HG03565 (cell line): ENCODE data around the gene SAMD7.
A peak's percentile ranks its signal among the peaks of the same experiment; 100 is the strongest.

ENCODE experiments used
- ATAC-seq: cut with Tn5 transposase; IDR thresholded peaks from one replicate; pipeline ENCODE4 v1.9.1; 2021; ENCODE audit warnings: mild to moderate bottlenecking, moderate library complexity; ENCODE audit not compliant: unreplicated experiment

Gene SAMD7

DNA sequence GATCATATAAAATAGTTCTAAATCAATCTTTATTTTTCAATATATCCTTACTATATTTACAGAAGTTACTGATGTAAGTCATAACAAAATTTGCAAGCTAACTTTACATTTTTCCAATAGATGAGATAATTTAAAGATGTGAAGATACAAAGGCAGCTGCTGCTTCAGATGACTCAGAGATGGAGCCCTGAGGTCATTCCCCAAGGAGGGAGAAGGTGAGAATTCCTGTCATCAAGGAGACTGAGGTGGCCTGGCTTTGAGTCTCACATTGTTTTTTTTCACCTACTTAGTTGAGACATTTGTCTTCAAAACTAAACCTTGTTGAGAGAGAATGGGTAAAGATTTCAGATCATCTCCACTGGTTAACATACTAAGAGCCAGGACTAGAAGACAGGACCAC lies 3.9 kb upstream of the SAMD7 start:
- no peak for ATAC-seq

DNA sequence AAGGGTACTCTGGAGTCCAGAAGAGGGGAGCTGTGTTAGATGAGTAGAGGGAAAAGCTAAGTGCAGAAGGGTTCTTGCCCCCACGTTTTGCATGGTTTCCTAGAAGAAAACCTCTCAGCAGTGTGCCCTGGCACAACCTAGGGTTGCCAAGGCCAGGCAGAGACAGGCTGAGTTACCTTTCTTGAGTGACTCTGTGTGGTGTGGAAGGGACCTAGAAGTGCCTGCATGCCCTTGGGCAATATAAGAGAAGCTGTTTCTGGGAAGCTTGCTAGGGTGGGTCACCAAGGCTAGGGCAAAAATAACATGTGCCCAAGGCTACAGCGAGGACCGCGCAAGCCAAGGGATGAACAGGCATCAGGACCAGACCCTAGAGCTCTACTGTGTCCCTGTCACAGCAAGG lies 3.4 kb upstream of the SAMD7 start:
- ATAC-seq, result no peak

DNA sequence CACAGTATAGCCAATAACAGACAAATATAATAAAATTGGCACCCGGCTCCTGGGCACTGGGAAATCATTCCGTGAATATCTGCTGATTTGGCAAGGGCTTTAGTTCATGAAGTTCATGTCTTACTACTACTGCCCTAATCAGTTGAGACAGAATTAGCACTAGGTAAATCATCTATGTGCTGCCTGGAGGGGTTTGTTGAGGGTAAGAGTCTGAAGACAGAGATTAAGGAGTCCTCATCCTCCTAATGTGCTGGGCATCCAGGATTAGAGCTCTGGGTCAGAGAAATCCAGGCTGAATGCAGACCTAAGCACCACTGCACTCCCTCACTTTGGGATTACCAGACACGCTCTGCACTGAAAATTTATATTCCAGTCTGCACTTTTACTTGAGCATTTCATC lies 2.0 kb downstream of the SAMD7 start:
- ATAC-seq, result no peak

DNA sequence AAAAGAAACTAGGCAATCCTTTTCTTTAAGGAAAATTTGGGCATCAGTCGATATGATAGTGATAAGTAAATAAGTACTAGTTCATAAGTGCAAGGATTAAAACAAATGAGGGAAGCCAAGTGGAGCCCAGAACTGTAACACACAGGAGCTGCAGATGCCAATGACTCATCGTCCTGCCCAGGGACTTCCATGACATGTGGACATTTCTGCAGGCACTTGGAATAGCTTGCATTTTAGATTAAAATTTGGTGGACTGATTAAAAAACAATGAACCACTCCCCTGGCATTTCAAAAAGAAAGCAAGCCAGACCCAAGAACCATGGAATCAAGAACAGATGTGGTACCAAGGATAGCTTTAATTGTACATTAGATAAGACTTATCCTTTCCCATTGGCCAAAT lies 2.9 kb downstream of the SAMD7 start:
- no peak for ATAC-seq

DNA sequence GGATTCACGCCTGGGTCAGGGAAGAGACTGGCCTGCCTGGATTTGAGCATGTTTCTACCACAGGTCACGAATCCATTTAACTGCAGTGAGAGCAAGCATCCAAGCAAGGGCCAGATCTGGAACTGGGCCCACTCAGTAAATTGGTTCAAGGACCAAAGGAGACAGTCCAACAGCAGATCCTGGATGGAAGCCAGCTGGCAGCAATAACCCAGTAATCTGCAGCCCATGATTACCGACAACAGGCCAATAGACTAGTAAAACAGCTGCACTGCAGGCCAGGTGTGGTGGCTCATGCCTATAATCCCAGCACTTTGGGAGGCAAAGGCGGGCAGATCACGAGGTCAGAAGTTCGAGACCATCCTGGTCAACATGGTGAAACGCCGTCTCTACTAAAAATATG lies 11.8 kb downstream of the SAMD7 start:
- no peak for ATAC-seq

DNA sequence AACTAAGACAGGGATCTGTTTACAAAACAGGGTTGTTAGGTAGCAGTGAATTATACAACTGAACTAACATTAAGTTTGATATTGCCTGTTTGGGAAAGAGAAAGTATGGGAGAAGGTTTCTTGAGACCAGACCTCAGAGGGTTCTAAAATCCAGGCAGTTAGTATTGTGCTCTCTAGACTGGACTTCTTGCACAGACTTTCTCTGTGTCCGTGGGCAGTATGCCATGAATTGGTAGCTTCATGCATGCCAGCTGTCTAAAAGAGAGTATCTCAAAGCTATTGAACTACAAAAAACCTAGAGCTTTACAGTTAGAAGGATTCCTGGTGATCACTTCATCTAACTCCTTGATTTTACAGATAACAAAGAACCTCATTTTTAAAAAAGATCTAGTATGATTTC lies 12.5 kb downstream of the SAMD7 start:
- ATAC-seq, result no peak

DNA sequence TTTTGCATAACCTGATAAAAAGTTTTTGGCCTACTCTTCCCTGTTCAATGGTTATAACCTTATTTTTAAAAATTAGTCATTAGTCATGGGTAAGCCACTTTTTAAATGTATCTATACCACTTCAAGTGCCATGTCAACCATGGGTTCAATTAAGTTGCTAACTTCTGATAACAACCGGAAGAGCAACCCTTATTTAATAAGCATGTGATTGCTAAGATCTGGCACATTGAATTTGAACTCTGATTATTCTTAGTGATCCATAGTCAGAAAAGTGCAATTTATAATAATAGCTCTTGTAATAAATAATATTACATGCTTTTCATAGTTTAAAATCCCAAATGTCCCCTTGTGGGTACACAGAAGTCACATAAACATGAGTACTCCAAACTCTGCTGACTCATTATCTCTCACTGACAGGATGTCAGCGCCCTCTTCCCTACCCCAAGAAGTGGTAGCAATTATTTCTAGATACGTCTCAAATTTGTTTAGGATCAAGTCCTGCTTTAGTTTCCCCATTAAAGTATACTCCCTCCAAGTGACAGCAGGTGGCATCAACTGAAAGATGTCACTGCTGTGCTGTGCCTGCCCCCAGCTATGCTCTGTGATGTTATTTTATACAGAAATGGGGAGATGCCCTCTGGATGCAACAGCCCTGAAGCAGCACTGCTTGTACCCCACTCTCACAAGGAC lies 18.6 kb downstream of the SAMD7 start:
- ATAC-seq, result no peak

DNA sequence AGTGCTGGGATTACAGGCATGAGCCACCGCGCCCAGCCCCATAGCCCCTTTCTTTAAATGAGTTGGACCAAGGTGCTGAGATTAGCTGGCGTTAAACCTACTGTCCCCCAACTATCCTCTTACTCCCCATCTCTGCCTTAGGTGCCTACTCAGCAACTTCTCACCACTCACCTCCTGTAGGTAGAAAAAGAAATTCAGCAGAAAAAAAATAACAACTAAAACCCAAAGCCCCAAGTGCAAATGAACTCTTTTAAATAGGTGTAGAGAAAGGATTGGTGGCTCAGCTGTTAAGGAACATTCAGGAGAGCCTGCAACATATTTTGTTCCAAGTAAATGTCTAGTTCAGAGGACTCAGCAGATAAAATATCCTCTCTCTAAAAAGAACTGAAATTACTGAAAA lies 19.5 kb downstream of the SAMD7 start:
- no peak for ATAC-seq

DNA sequence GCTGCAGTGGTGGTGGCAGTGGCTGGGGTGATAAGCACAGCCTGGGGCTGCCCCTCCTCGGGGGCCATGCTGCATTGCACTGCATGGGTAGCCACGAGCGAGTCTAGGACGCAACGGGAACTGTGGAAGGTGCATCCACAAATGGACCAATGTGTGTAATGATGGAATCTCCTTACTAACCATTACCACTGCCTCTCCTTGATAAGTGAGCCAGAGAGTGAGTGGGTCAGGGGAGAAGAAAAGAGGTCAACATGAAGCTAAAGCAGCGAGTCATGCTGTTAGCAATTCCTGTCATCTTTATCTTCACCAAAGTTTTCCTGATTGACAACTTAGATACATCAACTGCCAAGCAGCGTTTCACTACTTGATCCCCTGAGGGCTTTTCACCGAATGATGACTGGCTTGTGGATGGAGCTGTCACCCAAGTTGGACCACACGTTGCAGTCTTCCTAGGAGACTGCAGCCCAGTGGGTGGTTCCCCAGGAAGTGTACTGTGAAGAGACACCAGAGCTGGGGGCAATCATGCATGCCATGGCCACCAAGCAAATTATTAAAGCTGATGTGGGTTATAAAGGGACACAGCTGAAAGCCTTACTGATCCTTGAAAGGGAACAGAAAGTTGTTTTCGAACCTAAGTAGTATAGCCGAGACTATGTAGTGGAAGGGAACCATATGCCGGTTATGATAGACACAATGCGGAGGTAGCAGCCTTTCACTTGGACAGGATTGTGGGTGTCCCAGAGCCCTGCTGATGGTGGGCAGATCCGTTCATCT lies 20.6 kb downstream of the SAMD7 start:
- ATAC-seq, result peak; percentile 91

DNA sequence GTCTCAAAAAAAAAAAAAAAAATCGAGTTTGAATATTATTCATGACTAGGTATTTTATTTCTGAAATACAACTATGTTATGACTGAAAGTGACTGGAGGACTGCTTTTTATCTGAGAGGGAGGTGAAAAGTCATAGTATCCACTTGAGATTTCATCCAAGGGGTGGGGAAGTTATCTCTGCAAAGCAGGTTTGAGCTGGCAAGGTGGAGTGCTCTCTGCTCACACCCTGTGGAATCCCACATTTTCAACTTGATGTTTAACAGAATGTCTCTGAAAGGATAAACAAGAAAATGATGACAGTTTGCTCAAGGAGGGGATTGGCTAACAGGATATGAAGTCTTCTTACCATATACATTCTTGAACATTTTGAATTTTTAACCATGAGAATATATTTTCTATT lies 27.9 kb downstream of the SAMD7 start:
- ATAC-seq, result no peak

DNA sequence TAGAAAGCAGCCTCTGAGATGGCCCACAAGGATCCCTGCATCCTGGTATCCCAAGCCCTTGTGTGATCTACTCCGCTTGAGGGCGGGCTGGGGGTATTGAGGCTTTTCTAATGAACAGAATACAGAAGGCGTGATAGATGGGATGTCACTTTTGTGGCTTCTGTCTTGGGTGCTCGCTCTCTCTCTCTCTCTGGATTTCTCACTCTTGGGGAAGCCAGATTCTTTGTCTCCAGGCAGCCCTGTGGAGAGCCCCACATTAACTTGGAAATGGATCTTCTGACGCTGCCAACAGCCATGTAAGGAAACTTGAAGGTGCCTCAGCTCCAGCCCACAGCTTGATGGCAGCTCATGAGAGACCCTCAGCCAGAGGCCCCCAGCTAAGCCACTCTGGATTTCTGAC lies 28.4 kb downstream of the SAMD7 start:
- ATAC-seq, result no peak

DNA sequence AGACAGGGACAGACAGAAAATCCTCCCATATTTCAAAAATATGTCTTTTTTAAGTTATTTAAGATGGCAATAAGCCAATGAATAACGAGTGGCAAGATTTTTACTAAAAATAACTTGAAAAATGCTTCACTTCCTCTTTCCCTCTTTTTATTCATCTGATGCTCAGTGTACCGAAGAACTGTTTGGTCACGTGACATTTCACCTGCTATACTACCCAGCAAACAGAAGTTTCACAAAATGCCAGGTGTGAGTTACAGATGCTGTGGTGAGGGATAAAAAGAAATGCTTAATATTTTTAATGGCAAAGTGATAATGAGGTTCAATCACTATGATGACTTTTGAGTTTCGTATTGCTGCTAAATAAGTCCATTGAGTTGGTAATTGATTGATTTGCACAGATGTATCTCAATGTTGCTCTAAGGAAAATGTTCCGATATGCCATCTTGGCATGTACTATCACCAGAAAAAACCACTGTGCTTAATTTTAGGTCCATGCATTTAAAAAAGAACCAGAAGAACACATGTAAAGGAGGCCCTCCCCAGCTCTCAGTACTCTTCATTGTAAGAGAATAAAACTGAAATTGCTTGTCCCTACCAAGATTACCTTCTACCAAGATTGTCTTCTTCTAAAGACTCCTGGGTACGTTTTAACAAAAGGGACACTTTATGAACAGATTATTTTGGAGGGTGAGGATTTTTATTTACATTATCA lies 29.3 kb downstream of the SAMD7 start:
- peak; percentile 70 for ATAC-seq

DNA sequence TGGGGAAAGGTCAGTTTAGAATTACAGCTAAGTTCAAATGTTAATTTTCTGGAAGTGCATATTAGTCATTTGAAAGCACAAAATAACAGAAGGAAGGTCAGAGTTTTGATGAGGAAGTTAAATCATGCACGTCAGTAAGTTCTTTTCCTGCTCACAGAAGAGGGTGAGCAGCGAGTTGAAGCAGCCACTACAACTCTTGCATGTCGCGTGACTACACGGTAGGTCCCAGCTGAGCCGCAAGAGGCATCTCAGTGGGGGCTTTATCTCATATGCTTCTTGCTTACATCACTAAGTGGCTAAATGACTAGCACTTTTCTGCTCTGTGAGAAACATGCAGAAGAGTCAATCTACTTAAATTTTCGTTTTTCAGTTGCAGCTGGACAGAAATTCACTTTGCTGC lies 33.9 kb downstream of the SAMD7 start:
- peak; percentile 81 for ATAC-seq

DNA sequence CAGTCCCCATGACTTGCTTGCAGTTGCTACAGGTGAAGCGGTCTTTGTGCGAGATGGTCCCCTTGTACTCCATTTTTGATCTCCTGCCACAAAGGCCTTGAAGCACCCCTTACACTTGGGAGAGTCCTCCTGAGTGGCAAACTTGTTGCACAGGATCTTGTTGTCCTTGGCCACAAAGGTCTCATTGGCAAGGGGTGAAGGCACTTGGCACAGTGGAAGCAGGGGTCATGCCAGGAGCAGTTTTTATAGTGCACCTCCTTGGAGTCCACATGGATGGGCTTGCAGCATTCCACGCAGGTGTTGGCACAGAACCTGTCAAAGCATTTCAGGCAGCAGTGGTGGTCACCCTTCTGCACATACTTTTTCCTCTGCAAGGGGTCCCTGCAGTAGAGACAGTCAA lies 35.0 kb downstream of the SAMD7 start:
- no peak for ATAC-seq

DNA sequence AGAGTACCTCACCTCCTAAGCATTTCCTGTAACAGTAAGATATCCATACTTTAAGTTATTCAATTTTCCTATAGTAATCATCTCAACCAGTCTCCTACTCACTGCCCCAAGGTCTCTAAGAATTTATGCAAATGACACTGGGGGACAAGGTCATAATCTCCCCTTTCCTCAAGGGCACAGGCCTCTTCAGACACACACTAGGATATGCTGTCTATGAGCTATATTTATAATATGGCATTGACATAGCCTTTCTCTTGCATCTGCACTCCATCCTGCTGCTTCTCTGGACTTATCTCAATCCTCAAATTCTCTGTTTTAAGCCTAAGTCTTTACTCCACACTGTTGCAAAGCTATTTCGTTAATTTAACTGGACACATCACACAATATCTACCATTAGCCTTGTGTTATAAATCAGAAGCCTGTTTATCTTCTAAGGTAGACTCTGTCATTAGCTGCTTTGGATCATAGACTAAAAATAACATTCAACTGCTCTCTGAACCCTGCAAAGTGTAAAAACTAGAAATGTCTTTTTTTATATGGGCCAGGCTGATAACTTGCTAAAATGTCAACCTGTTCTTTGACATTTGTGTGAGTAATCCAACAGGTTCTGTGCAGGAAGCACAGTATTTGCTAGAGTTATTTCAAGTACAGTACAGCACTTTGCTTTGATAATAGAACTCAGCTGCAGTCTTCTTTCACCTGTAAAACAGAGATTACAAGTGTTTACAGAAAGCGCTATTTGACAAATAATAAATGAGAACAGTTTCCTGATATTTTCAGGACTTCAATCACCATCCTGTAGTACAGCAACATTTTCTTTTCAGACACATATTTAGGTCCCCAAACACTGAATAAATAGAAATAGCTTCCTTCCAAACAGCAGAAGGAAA lies 37.4 kb downstream of the SAMD7 start:
- ATAC-seq, result no peak

DNA sequence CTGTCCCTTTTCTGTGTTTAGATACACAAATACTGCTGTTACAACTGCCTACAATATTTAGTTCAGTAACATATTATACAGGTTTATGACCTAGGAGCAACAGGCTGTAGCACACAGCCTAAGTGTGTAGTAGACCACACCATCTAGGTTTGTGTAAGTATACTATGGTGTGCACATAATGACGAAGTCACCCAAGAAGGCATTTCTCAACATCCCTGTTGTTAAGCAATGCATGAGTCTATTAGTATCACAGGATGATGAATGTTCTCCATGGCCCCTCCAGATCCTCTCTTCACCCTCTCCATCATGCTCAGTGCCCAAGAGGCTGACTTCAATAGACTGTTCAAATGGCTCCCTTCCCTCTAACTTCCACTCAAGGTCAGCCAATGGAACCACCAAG lies 40.7 kb downstream of the SAMD7 start:
- no peak for ATAC-seq

DNA sequence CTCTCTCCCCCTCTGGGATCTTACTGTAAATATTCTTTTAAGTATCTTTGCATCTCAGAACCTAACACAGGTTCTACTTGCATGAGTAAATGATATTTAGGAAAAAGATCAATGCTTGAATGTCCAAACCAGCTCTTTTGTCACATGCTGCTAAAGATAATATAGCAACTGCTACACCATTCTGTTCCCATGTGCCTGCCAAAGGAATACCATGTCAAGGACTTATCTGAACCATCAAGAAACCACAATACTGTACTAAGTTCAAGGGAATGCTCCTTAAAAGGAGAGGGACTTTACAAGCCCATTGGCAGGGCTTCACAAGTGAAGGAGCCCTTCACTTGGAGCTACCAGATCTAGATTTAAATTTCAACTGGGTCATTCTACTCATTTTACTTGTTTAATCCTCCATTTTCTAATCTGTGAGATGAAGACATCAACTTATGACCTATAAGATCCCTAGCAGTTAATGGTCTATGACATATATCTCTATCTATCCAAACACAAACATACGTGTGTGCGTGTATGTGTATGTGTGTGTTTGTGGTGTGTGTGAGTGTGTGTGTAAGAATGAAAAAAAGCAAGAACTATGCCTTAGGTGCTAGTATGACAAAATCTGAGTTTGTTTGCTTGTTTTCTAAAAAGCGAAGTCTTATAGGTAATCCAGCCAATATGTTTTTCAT lies 42.2 kb downstream of the SAMD7 start:
- ATAC-seq, result no peak

DNA sequence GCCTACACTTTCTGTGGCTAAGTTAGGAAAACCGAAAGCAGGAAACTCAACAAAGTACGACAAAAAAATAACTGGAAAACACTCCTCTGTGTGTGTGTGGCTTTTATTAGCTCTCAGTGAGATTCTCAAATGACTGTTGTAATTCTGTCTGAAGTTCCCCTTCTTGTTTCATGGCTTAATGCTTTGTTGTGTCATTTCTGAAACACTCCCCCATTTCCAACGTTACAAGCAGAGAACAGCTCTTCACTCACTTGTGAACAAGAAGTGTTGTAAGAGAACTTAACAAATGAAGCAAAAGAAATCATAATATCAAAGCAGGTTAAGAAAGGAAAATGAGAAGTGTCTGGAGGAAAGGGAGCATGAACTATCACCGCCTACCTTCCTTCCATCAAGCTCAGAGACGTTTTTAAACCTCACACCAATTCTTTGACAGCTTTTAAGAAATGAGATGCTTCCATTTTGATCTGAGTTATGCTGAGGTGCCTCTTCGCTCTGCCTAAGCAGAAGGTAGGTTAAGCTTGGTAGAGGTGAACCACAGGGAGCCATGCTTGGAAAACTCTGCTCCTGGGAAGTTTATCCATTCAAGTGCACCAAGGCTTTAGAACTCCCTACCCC lies 42.9 kb downstream of the SAMD7 start:
- peak; percentile 67 for ATAC-seq

DNA sequence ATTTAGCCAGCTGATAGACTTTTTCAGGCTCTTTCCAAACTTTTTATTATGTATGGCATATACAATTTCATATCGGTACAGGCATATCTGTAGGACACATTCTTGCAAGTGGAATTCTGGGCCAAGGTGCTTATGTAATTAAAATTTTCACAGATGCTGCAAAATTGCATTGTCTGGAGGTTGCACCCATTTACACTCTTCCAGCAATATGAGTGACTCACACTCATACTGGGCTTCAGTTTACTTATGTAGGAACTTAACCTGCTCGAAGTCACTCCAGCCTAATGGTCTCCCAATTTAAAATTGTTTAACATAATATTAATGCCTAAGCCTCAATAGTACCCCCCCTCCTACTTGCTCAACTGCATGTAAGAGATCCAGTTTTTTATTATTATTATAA lies 44.0 kb downstream of the SAMD7 start:
- ATAC-seq, result no peak

DNA sequence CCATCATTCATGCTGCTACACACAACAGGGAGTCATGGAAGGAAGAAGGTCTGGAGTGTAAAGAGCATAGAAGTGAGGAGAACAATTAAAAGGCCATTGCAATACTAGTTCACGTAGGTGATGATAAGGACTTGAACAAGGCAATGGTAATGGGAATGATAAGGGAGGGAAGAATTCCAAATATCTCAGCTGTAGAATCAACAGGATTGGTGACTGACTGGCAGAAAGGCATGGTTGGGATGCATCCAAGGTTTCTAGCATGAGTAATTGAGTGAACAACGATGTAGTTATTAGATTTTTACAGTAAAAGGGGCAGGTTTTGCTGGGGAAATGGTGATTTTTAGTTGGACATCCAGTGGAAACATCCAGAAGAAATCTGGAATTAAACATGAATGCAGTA lies 52.8 kb downstream of the SAMD7 start:
- no peak for ATAC-seq
